BJ (cell line): ENCODE data around the gene ANKUB1. TPM values are rescaled to one million over a fixed set of nuclear protein-coding genes. Genes with fewer than 3 reads are reported as not detected.

Experiments used
- CTCF ChIA-PET: fragments of 350-600 bp; formaldehyde crosslinking; extraction: SDS; loops from one replicate; lab custom pipeline; 2021; ENCODE audit warnings: antibody characterized with exemption, inconsistent platforms; lab: Yijun Ruan, JAX
- POLR2A ChIA-PET: fragments of 300-600 bp; sonication (Branson Sonifier 250); formaldehyde crosslinking; extraction: SDS; loops from one replicate; lab custom pipeline; 2021; ENCODE audit warnings: antibody characterized with exemption; lab: Charles Lee
- DNase-seq: peaks from one replicate; pipeline ENCODE4 v3.0.0-alpha.2; 2011; ENCODE audit warnings: low read depth
- H3K27me3 ChIP-seq: 2 replicates; pipeline ENCODE4 v1.6.0; 2011; ENCODE audit warnings: low read length; ENCODE audit not compliant: control insufficient read depth, insufficient read depth
- H3K36me3 ChIP-seq: 2 replicates; pipeline ENCODE4 v1.5.1; 2011; ENCODE audit warnings: low read length; ENCODE audit not compliant: control insufficient read depth, insufficient read depth
- H3K4me3 ChIP-seq: 2 replicates; pipeline ENCODE4 v1.5.1; 2011; ENCODE audit warnings: low read depth, mild to moderate bottlenecking, control low read depth, low read length
- CTCF ChIP-seq: IDR thresholded peaks from 2 replicates; pipeline ENCODE4 v1.5.1; 2011; ENCODE audit warnings: low read depth, mild to moderate bottlenecking, control low read depth, inconsistent platforms, low read length, moderate library complexity; ENCODE audit not compliant: insufficient read depth
- polyA plus RNA-seq: library from polyadenylated mRNA; depleted of rRNA; stranded (reverse); fragments of >200 nt; gene quantifications from 2 replicates; pipeline ENCODE4 v1.2.3, GENCODE V29; 2011

The ANKUB1 gene
- polyA plus RNA-seq, 1 experiment: not detected

- DNase-seq: no peak
- H3K36me3 ChIP-seq: 0 out of 2 replicates have a peak, but pooled peaks cover 1% of the 10 kb centered on the region
- H3K27me3 ChIP-seq: no peaks in the 10 kb centered on the region
- ChIA-PET POLR2A (interaction anchor here (0.6 kb wide), 1 partner anchor 12 kb away, joined by 4 read pairs; no protein-coding TSS in a partner anchor), CTCF (interaction anchor here (0.6 kb wide), 1 partner anchor 29 kb away, joined by 4 read pairs; no protein-coding TSS in a partner anchor)
- TF ChIP-seq CTCF: no peak
- no peak overlapping the region for H3K4me3 ChIP-seq
Observed at GRCh38 chr3:149739396-149739795, 53.0 kb downstream of the ANKUB1 start.

GRCh38 chr3:149738876-149739275, 53.5 kb downstream of the ANKUB1 start:
- H3K36me3 ChIP-seq: 0 out of 2 replicates have a peak, but pooled peaks cover 1% of the 10 kb centered on the region
- H3K4me3 ChIP-seq: no peak overlapping the region
- H3K27me3 ChIP-seq: no peaks in the 10 kb centered on the region
- no peak for DNase-seq
- CTCF ChIA-PET: interaction anchor here (0.6 kb wide), 1 partner anchor 29 kb away, joined by 4 read pairs; no protein-coding TSS in a partner anchor
- POLR2A ChIA-PET: interaction anchor here (0.6 kb wide), 1 partner anchor 11 kb away, joined by 4 read pairs; no protein-coding TSS in a partner anchor
- no peak for TF ChIP-seq CTCF

DNA sequence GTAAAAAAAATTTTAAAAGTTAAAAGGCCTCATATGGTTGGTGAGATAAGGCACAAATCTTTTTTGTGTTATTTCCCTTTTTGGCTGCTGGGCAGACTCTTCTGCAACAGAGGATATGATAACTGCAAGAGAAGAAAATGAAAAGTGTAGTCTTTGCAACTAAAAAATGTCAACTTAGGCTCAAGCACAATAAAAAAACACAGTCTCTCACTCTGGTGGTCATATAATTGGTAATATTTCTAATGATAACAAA, 55.5 kb downstream of the ANKUB1 start:
- ChIA-PET POLR2A (no interaction called here), CTCF (no interaction called here)
- TF ChIP-seq CTCF: no peak
- no peak for DNase-seq
- H3K36me3 ChIP-seq: 0 out of 2 replicates have a peak, but pooled peaks cover 1% of the 10 kb centered on the region
- no peaks in the 10 kb centered on the region for H3K27me3 ChIP-seq
- H3K4me3 ChIP-seq: no peak overlapping the region

- Histone ChIP-seq H3K27me3 (no peaks in the 10 kb centered on the region), H3K4me3 (no peak overlapping the region), H3K36me3 (0 out of 2 replicates have a peak, but pooled peaks cover under 1% of the 10 kb centered on the region)
- ChIA-PET CTCF (interaction anchor here (0.6 kb wide), 2 partner anchors 9 to 214 kb away, joined by 4 read pairs; no protein-coding TSS in a partner anchor), POLR2A (interaction anchor here (0.5 to 0.6 kb wide), 3 partner anchors 31 to 297 kb away, joined by 3 to 8 read pairs (median 6); no protein-coding TSS in a partner anchor)
- DNase-seq: peak; percentile 31
- no peak for TF ChIP-seq CTCF
Observed at GRCh38 chr3:149736175-149736952, 56.0 kb downstream of the ANKUB1 start.

GRCh38 chr3:149732234-149732633, 60.1 kb downstream of the ANKUB1 start:
- ChIA-PET CTCF (interaction anchor here (1.2 to 3.1 kb wide), 2 partner anchors 15 to 18 kb away, joined by 3 to 8 read pairs; no protein-coding TSS in a partner anchor), POLR2A (no interaction called here)
- TF ChIP-seq CTCF: no peak
- no peaks in the 10 kb centered on the region for H3K36me3 ChIP-seq
- H3K4me3 ChIP-seq: no peak overlapping the region
- H3K27me3 ChIP-seq: no peaks in the 10 kb centered on the region
- DNase-seq: no peak
